Mucosa of gallbladder (tissue), 1 donor: Measurements from ENCODE around the gene PLIN4. TPM values are rescaled to one million over a fixed set of nuclear protein-coding genes. Genes with fewer than 3 reads are reported as not detected.
A peak's percentile ranks its signal among the peaks of the same experiment; 100 is the strongest.

ENCODE experiments used
- DNase-seq: peaks from one replicate; pipeline ENCODE4 v3.0.0-alpha.2; 2020; ENCODE audit warnings: low spot score
- total RNA-seq: library from RNA; stranded (reverse); gene quantifications from one replicate; pipeline ENCODE4 v1.2.1, GENCODE V29; 2021
- donor health status: DM: no; HTN: no; CAD: no.

The PLIN4 gene
- total RNA-seq, 1 donor from 2014 or later, result 36.4 TPM

GRCh38 chr19:4492337-4493103 lies 25.8 kb downstream of the PLIN4 start:
- no peak for DNase-seq

- no peak for DNase-seq
These were observed 26.8 kb downstream of the PLIN4 start for GRCh38 chr19:4491446-4491845.

GRCh38 chr19:4488496-4488895 lies 29.8 kb downstream of the PLIN4 start:
- no peak for DNase-seq

- DNase-seq, result no peak
These were observed 30.7 kb downstream of the PLIN4 start for GRCh38 chr19:4487572-4487971.

- no peak for DNase-seq
These were observed 34.9 kb downstream of the PLIN4 start for GRCh38 chr19:4483385-4483784.

- no peak for DNase-seq
These were observed 35.4 kb downstream of the PLIN4 start for GRCh38 chr19:4482721-4483364.

GRCh38 chr19:4477034-4477801 lies 41.1 kb downstream of the PLIN4 start:
- no peak for DNase-seq

- no peak for DNase-seq
These were observed 43.7 kb downstream of the PLIN4 start for GRCh38 chr19:4474514-4475022.

- no peak for DNase-seq
These were observed 44.3 kb downstream of the PLIN4 start for GRCh38 chr19:4473763-4474513.

GRCh38 chr19:4473011-4473762 lies 45.1 kb downstream of the PLIN4 start:
- DNase-seq, result no peak

- no peak for DNase-seq
These were observed 45.9 kb downstream of the PLIN4 start, which contains the start of gene HDGFL2 for GRCh38 chr19:4472174-4472974. TSS of gene HDGFL2 (plus strand) at chr19:4472297. CDS start at chr19:4472351, 54 bp downstream.

- DNase-seq, result peak; percentile 99
These were observed 46.7 kb downstream of the PLIN4 start for GRCh38 chr19:4471403-4472173.

- no peak for DNase-seq
These were observed 50.5 kb downstream of the PLIN4 start for GRCh38 chr19:4467835-4468234.

- no peak for DNase-seq
These were observed 53.3 kb downstream of the PLIN4 start for GRCh38 chr19:4464815-4465581.

- peak; percentile 99 for DNase-seq
These were observed 60.5 kb downstream of the PLIN4 start, which contains the start of gene UBXN6 for GRCh38 chr19:4457654-4458395. TSS of gene UBXN6 (minus strand) at chr19:4457794. CDS start at chr19:4457697, 97 bp downstream.

- DNase-seq, result no peak
These were observed 61.2 kb downstream of the PLIN4 start for GRCh38 chr19:4456843-4457653.

- DNase-seq, result no peak
These were observed 61.8 kb downstream of the PLIN4 start for GRCh38 chr19:4456476-4456842.
